H9 (cell line): ENCODE results near the gene ASPN. TPM values are rescaled to one million over a fixed set of nuclear protein-coding genes. Genes with fewer than 3 reads are reported as not detected.

Source experiments
- DNase-seq: peaks from one replicate; pipeline ENCODE4 v3.0.0-alpha.2; 2017
- H2AFZ ChIP-seq: one replicate; pipeline ENCODE4 v1.6.1; 2013; ENCODE audit warnings: mild to moderate bottlenecking, low read length, control low read depth, moderate library complexity
- H2AK5ac ChIP-seq: 2 replicates; pipeline ENCODE4 v1.6.1; 2013; ENCODE audit warnings: low read length, control low read depth, mixed read lengths; ENCODE audit not compliant: insufficient read length
- H2BK120ac ChIP-seq: one replicate; pipeline ENCODE4 v1.6.1; 2013; ENCODE audit warnings: low read depth, mild to moderate bottlenecking, low read length, control low read depth, inconsistent platforms; ENCODE audit not compliant: poor library complexity, severe bottlenecking
- H2BK12ac ChIP-seq: 2 replicates; pipeline ENCODE4 v1.6.1; 2013; ENCODE audit warnings: low read length, control low read depth, mixed read lengths, low read depth; ENCODE audit not compliant: insufficient read length
- H2BK15ac ChIP-seq: 2 replicates; pipeline ENCODE4 v1.6.1; 2013; ENCODE audit warnings: low read depth, low read length, control low read depth
- H2BK20ac ChIP-seq: one replicate; pipeline ENCODE4 v1.6.1; 2013; ENCODE audit warnings: low read depth, mild to moderate bottlenecking, low read length, control low read depth, inconsistent platforms; ENCODE audit not compliant: poor library complexity, severe bottlenecking
- H2BK5ac ChIP-seq: 2 replicates; pipeline ENCODE4 v1.6.1; 2013; ENCODE audit warnings: low read length, control low read depth, mixed read lengths; ENCODE audit not compliant: insufficient read length
- H3K14ac ChIP-seq: 2 replicates; pipeline ENCODE4 v1.6.1; 2013; ENCODE audit warnings: low read length, control low read depth; ENCODE audit not compliant: insufficient read depth
- H3K18ac ChIP-seq: 2 replicates; pipeline ENCODE4 v1.6.1; 2013; ENCODE audit warnings: low read depth, mild to moderate bottlenecking, mixed read lengths, low read length, control low read depth; ENCODE audit not compliant: insufficient read length
- H3K23ac ChIP-seq: 2 replicates; pipeline ENCODE4 v1.6.1; 2013; ENCODE audit warnings: low read length, control low read depth, mixed read lengths, low read depth; ENCODE audit not compliant: insufficient read length
- H3K23me2 ChIP-seq: 2 replicates; pipeline ENCODE4 v1.6.1; 2013; ENCODE audit warnings: low read depth, mild to moderate bottlenecking, mixed read lengths, low read length, control low read depth; ENCODE audit not compliant: insufficient read length, poor library complexity, severe bottlenecking
- H3K27ac ChIP-seq: 2 replicates; pipeline ENCODE4 v1.5.1; 2013; ENCODE audit warnings: low read length, control low read depth, mixed read lengths, low read depth; ENCODE audit not compliant: insufficient read length
- H3K27me3 ChIP-seq: 2 replicates; pipeline ENCODE4 v1.6.1; 2013; ENCODE audit warnings: low read length, control low read depth, inconsistent platforms; ENCODE audit not compliant: insufficient read depth
- H3K4ac ChIP-seq: 2 replicates; pipeline ENCODE4 v1.6.1; 2013; ENCODE audit warnings: low read depth, mild to moderate bottlenecking, control low read depth, inconsistent platforms, low read length, moderate library complexity
- H3K4me1 ChIP-seq: 2 replicates; pipeline ENCODE4 v1.6.1; 2013; ENCODE audit warnings: low read length, control low read depth, inconsistent platforms; ENCODE audit not compliant: insufficient read depth
- H3K4me2 ChIP-seq: 2 replicates; pipeline ENCODE4 v1.6.1; 2013; ENCODE audit warnings: low read length, control low read depth, mixed read lengths; ENCODE audit not compliant: insufficient read length, insufficient read depth
- H3K56ac ChIP-seq: 2 replicates; pipeline ENCODE4 v1.6.1; 2013; ENCODE audit warnings: low read depth, mild to moderate bottlenecking, mixed read lengths, low read length, control low read depth; ENCODE audit not compliant: insufficient read length
- H3K79me1 ChIP-seq: 2 replicates; pipeline ENCODE4 v1.6.1; 2013; ENCODE audit warnings: low read depth, mild to moderate bottlenecking, moderate library complexity, low read length, control low read depth, inconsistent platforms; ENCODE audit not compliant: insufficient read depth, poor library complexity, severe bottlenecking
- H3K79me2 ChIP-seq: 2 replicates; pipeline ENCODE4 v1.6.1; 2013; ENCODE audit warnings: low read length, control low read depth, inconsistent platforms; ENCODE audit not compliant: insufficient read depth
- H3K9ac ChIP-seq: 2 replicates; pipeline ENCODE4 v1.6.1; 2013; ENCODE audit warnings: low read length, control low read depth, mixed read lengths; ENCODE audit not compliant: insufficient read length; ENCODE audit errors: extremely low read depth
- H3K9me3 ChIP-seq: one replicate; pipeline ENCODE4 v1.6.1; 2013; ENCODE audit warnings: low read depth, low read length, inconsistent platforms; ENCODE audit not compliant: control insufficient read depth
- H3T11ph ChIP-seq: one replicate; pipeline ENCODE4 v1.6.1; 2013; ENCODE audit warnings: mild to moderate bottlenecking, low read length, control low read depth, inconsistent platforms
- H4K20me1 ChIP-seq: one replicate; pipeline ENCODE4 v1.6.1; 2013; ENCODE audit not compliant: control insufficient read depth, insufficient read length, insufficient read depth
- H4K5ac ChIP-seq: 2 replicates; pipeline ENCODE4 v1.6.1; 2013; ENCODE audit warnings: low read depth, mild to moderate bottlenecking, mixed read lengths, low read length, control low read depth; ENCODE audit not compliant: insufficient read length
- H4K8ac ChIP-seq: replicated peaks from 2 replicates; pipeline ENCODE4 v1.6.1; 2013; ENCODE audit warnings: low read length, control low read depth, mixed read lengths, low read depth; ENCODE audit not compliant: insufficient read length
- H4K91ac ChIP-seq: 2 replicates; pipeline ENCODE4 v1.6.1; 2013; ENCODE audit warnings: low read depth, mild to moderate bottlenecking, moderate library complexity, mixed read lengths, low read length, control low read depth; ENCODE audit not compliant: insufficient read length
- H3K27ac Mint-ChIP-seq, 3 experiments: 2 replicates in 2 of 3; 3 replicates in 1 of 3; pipeline ENCODE4 v1.8.0; 2020 to 2021; ENCODE audit warnings: mixed read lengths in 3 of 3, mild to moderate bottlenecking in 1 of 3, moderate library complexity in 1 of 3
- H3K27me3 Mint-ChIP-seq: 2 replicates; pipeline ENCODE4 v1.8.0; 2021; ENCODE audit warnings: low read depth, mild to moderate bottlenecking, moderate library complexity, mixed read lengths
- H3K36me3 Mint-ChIP-seq, 3 experiments: 2 replicates in 2 of 3; 3 replicates in 1 of 3; pipeline ENCODE4 v1.8.0; 2020 to 2021; ENCODE audit warnings: low read depth in 3 of 3, mixed read lengths in 3 of 3; ENCODE audit not compliant: insufficient read depth in 1 of 3
- H3K4me1 Mint-ChIP-seq, 2 experiments: 2 replicates each; pipeline ENCODE4 v1.8.0; 2020; ENCODE audit warnings: mixed read lengths in 2 of 2
- H3K4me3 Mint-ChIP-seq, 2 experiments: 2 replicates in 1 of 2; 3 replicates in 1 of 2; pipeline ENCODE4 v1.8.0; 2020 to 2021; ENCODE audit warnings: mild to moderate bottlenecking in 2 of 2, mixed read lengths in 2 of 2, moderate library complexity in 1 of 2
- H3K9me3 Mint-ChIP-seq, 2 experiments: 2 replicates in 1 of 2; 3 replicates in 1 of 2; pipeline ENCODE4 v1.8.0; 2020; ENCODE audit warnings: mild to moderate bottlenecking in 2 of 2, mixed read lengths in 2 of 2, moderate library complexity in 1 of 2
- WGBS: extraction: QIAGEN DNeasy Blood & Tissue Kit; methylation state at CpG from one replicate; pipeline ENCODE4 v1.1.7; 2013; ENCODE audit warnings: missing lambda C conversion rate, low lambda C conversion rate, mixed read lengths; ENCODE audit not compliant: insufficient read length; ENCODE audit errors: extremely low coverage; 5-methylcytosine and 5-hydroxymethylcytosine counted together
- total RNA-seq: library from RNA; stranded (reverse); gene quantifications from 2 replicates; pipeline ENCODE4 v1.2.1, GENCODE V29; 2021
- TF ChIP-seq, protein P1 (sequence below): fragments of 200-600 bp; sonication (generic); conservative IDR thresholded peaks from 3 replicates; pipeline ENCODE4 v1.8.0; 2021; ENCODE audit warnings: antibody characterized with exemption, mild to moderate bottlenecking

Gene ASPN
- total RNA-seq, 1 experiment from 2014 or later = not detected

DNA sequence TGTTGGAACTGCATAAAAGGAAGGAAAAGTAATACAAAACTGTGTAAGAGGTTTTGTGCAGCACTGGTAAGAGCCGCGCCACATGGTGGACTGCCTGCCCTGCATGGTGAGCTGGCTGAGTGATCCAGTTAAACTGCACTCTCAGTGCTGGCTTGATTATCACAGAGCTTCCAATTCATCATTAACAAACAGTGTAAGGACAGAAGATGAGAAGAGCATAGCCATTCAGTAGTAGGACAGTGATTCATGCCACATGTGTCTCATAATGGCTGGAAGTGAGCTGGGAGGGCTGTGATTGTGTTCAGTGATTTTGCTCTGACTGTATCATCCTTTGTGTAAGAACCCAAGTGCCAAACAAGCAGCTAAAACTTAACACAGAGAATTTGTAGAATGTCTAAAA, 14.1 kb downstream of the ASPN start:
- Histone ChIP-seq H3K4ac (no peak overlapping the region), H3K18ac (no peak overlapping the region), H4K5ac (no peak overlapping the region), H3K14ac (no peak overlapping the region), H2BK120ac (no peak overlapping the region), H4K91ac (no peak overlapping the region), H2BK12ac (no peak overlapping the region), H3K79me2 (no peaks in the 10 kb centered on the region), H3K4me2 (no peak overlapping the region), H3K9me3 (no peaks in the 10 kb centered on the region), H3K9ac (no peak overlapping the region), H3K27ac (no peak overlapping the region), H4K8ac (no peak overlapping the region), H3K4me1 (no peaks in the 10 kb centered on the region), H2BK5ac (no peak overlapping the region), H3K23me2 (no peaks in the 10 kb centered on the region), H4K20me1 (no peaks in the 10 kb centered on the region), H3T11ph (no peak overlapping the region), H2AK5ac (no peak overlapping the region), H2AFZ (no peak overlapping the region), H3K23ac (no peak overlapping the region), H3K27me3 (no peaks in the 10 kb centered on the region), H2BK15ac (no peak overlapping the region), H2BK20ac (no peak overlapping the region), H3K56ac (no peak overlapping the region), H3K79me1 (no peaks in the 10 kb centered on the region)
- no peak for DNase-seq
- Mint-ChIP-seq H3K36me3 (no peaks in the 10 kb centered on the region), H3K27ac (no peak overlapping the region; a peak in 1 of 7 replicates), H3K4me1 (peaks cover 4 to 6% of the 10 kb centered on the region in 2 experiments), H3K27me3 (no peaks in the 10 kb centered on the region), H3K4me3 (no peak overlapping the region), H3K9me3 (no peaks in the 10 kb centered on the region)
- no CpG with 5 or more reads among the region's 2 CpGs for WGBS
- TF ChIP-seq, protein P1, sequence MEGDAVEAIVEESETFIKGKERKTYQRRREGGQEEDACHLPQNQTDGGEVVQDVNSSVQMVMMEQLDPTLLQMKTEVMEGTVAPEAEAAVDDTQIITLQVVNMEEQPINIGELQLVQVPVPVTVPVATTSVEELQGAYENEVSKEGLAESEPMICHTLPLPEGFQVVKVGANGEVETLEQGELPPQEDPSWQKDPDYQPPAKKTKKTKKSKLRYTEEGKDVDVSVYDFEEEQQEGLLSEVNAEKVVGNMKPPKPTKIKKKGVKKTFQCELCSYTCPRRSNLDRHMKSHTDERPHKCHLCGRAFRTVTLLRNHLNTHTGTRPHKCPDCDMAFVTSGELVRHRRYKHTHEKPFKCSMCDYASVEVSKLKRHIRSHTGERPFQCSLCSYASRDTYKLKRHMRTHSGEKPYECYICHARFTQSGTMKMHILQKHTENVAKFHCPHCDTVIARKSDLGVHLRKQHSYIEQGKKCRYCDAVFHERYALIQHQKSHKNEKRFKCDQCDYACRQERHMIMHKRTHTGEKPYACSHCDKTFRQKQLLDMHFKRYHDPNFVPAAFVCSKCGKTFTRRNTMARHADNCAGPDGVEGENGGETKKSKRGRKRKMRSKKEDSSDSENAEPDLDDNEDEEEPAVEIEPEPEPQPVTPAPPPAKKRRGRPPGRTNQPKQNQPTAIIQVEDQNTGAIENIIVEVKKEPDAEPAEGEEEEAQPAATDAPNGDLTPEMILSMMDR = no peak
